HG03565 (cell line): ENCODE measurements around the gene PPFIBP1.

Source experiments
- ATAC-seq: cut with Tn5 transposase; IDR thresholded peaks from one replicate; pipeline ENCODE4 v1.9.1; 2021; ENCODE audit warnings: mild to moderate bottlenecking, moderate library complexity; ENCODE audit not compliant: unreplicated experiment

Gene PPFIBP1

GRCh38 chr12:27523642-27524493, at the start of gene PPFIBP1:
Gene PPFIBP1, plus strand, starts transcription at chr12:27524206. Its CDS starts 109,191 bp downstream, at chr12:27633397.
- peak; percentile 84 for ATAC-seq

- ATAC-seq: no peak
Observed at GRCh38 chr12:27474344-27474743, 49.7 kb upstream of the PPFIBP1 start.

- ATAC-seq: no peak
Observed at GRCh38 chr12:27477049-27477448, 47.0 kb upstream of the PPFIBP1 start.

- ATAC-seq: no peak
Observed at GRCh38 chr12:27478949-27479348, 45.1 kb upstream of the PPFIBP1 start.

GRCh38 chr12:27480016-27480415, 44.0 kb upstream of the PPFIBP1 start:
- no peak for ATAC-seq

GRCh38 chr12:27486961-27487360, 37.0 kb upstream of the PPFIBP1 start:
- no peak for ATAC-seq

- no peak for ATAC-seq
Observed at GRCh38 chr12:27488479-27488878, 35.5 kb upstream of the PPFIBP1 start.

GRCh38 chr12:27491226-27491625, 32.8 kb upstream of the PPFIBP1 start:
- no peak for ATAC-seq

GRCh38 chr12:27493260-27493940, 30.6 kb upstream of the PPFIBP1 start:
- ATAC-seq: no peak

GRCh38 chr12:27497446-27497845, 26.6 kb upstream of the PPFIBP1 start:
- no peak for ATAC-seq

- ATAC-seq: peak; percentile 94
Observed at GRCh38 chr12:27498149-27498548, 25.9 kb upstream of the PPFIBP1 start.

- no peak for ATAC-seq
Observed at GRCh38 chr12:27498761-27499160, 25.2 kb upstream of the PPFIBP1 start.

- no peak for ATAC-seq
Observed at GRCh38 chr12:27499377-27499776, 24.6 kb upstream of the PPFIBP1 start.

GRCh38 chr12:27500546-27500945, 23.5 kb upstream of the PPFIBP1 start:
- ATAC-seq: no peak

- ATAC-seq: no peak
Observed at GRCh38 chr12:27502021-27502435, 22.0 kb upstream of the PPFIBP1 start.

GRCh38 chr12:27504507-27504906, 19.5 kb upstream of the PPFIBP1 start:
- ATAC-seq: no peak

GRCh38 chr12:27505109-27505508, 18.9 kb upstream of the PPFIBP1 start:
- no peak for ATAC-seq

- no peak for ATAC-seq
Observed at GRCh38 chr12:27505761-27506160, 18.2 kb upstream of the PPFIBP1 start.

- no peak for ATAC-seq
Observed at GRCh38 chr12:27506645-27507189, 17.3 kb upstream of the PPFIBP1 start.

- ATAC-seq: no peak
Observed at GRCh38 chr12:27508736-27509431, 15.1 kb upstream of the PPFIBP1 start.

GRCh38 chr12:27511031-27511722, 12.8 kb upstream of the PPFIBP1 start:
- ATAC-seq: no peak
